IPS DF 4.7 (cell line): ENCODE measurements around the gene UBE2C.

Experiments
- DNase-seq: peaks from one replicate; pipeline ENCODE4 v3.0.0-alpha.2; 2013; ENCODE audit warnings: low spot score; ENCODE audit errors: extremely low read depth

Gene UBE2C

GRCh38 chr20:45833030-45833882 is 20.8 kb downstream of the UBE2C start, which contains the start of gene SNX21:
TSS of gene SNX21 (plus strand) at chr20:45833799. CDS start at chr20:45833920, 121 bp downstream.
- no peak for DNase-seq

DNA sequence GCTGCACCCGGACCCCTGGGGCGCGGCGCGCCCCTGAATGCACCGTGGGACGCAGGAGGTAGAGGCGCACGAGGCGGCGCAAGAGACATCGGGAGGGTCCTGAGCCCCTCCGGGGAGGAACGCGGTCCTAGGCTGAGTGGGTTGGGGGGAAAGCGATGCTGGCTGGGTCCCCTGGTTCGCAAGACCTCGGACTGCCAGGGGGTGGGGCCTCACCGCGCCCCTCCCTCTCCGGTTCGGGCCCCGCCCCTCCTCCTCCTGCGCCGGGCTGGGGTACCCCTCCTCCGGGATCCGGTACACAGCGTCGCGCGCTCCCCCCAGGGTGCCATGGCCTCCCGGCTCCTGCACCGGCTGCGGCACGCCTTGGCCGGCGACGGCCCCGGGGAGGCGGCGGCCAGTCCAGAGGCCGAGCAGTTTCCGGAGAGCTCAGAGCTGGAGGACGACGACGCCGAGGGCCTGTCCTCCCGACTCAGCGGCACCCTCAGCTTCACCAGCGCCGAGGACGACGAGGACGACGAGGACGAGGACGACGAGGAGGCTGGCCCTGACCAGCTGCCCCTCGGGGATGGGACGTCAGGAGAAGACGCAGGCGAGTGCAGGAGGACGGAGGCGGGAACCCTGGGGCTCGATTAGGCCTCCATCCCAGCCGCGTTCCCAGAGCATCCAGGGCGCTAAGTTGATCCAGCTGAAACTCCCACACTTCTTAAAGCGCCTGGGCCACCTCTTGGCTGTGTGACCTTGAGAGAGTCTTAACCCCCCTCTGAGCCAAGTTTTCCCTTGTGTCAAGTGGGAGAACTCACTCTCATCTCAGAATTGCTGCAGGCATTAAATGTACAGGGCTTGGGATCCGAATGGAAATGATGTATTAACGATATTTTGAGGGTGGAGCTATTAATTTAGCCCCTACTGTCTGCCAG is 21.7 kb downstream of the UBE2C start:
- no peak for DNase-seq

GRCh38 chr20:45834797-45835161 is 22.3 kb downstream of the UBE2C start:
- no peak for DNase-seq

DNA sequence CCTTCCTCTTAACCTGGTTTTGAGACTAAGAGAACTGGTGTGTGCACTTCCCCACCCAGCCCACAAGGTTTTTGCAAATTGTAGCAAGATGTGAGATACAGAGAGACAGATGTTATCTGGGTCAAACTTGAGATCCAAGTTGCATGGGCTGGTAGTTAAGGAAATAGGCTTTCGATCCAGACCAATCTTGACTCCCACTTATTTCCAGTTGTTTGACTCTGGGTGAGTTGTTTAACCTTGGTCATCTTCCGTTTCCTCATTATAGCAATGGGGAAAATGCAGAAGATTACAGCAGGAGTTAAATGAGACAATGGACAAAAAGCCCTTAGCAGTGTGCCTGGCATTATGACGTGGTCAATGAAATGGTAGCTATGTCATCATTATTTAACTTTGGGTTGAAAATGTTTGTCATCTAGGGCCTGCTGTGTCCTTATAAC is 22.9 kb downstream of the UBE2C start:
- no peak for DNase-seq

- DNase-seq: no peak
Measured at GRCh38 chr20:45835825-45836224, 23.4 kb downstream of the UBE2C start.

- DNase-seq: no peak
Measured at GRCh38 chr20:45836841-45837240, 24.4 kb downstream of the UBE2C start.

DNA sequence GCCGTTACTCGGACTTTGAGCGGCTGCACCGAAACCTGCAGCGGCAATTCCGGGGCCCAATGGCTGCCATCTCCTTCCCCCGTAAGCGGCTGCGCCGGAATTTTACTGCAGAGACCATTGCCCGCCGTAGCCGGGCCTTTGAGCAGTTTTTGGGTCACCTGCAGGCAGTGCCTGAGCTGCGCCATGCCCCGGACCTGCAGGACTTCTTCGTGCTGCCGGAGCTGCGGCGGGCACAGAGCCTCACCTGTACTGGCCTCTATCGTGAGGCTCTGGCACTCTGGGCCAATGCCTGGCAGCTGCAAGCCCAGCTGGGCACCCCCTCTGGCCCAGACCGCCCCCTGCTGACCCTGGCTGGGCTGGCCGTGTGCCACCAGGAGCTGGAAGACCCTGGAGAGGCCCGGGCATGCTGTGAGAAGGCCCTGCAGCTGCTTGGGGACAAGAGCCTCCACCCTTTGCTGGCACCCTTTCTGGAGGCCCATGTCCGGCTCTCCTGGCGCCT is 28.3 kb downstream of the UBE2C start:
- no peak for DNase-seq

- no peak for DNase-seq
Measured at GRCh38 chr20:45841407-45842129, 29.1 kb downstream of the UBE2C start.

DNA sequence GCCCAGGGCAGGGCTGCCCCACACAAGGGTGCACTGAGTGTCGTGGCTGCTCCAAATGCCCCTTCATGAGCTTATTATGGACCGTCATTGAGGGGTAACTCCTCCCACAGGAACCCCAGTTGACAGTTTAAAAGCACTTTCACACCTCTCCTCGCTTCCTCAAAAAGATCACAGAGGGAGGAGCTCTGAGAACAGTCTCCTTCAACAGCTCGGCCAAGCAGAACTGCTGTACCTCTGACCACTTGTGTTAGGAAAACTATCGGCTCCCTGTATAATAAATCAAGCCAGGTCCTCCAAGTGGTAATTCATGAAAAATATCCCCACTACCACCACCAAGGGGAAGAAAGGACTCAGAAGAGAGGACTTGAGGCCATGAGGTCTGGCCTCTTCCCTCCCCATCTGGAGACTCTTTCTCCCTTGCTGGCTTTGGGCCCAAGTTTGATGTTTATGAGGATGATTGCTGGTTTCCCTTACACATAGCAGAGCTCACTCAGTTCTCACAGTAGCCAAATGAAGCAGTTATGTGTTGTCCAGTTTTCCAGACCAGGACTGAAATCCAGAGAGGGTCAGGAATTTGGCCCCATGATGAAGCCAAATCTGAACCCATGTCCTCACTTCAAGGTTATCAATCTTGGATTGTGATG is 29.8 kb downstream of the UBE2C start:
- no peak for DNase-seq

DNA sequence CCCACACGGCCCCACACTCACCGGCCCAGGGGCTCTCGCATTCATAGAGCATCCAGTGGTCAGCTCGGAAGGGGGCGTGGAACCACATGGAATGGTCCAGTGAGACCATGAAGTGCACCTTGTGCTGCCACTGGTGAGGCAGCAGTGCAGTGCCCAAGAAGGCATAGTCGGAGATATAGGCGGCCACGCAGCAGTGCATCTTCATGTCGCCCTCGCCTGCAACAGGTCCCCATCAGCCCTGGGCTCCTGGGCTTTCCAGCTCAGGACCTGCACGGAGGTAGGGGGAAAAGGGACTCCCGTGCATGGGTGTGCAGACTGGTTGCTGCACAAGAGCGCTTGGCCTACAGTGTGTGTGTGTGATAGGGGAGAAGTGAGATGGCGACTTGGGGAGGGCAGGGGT is 31.1 kb downstream of the UBE2C start:
- DNase-seq: no peak

- no peak for DNase-seq
Measured at GRCh38 chr20:45845452-45845851, 33.0 kb downstream of the UBE2C start.

DNA sequence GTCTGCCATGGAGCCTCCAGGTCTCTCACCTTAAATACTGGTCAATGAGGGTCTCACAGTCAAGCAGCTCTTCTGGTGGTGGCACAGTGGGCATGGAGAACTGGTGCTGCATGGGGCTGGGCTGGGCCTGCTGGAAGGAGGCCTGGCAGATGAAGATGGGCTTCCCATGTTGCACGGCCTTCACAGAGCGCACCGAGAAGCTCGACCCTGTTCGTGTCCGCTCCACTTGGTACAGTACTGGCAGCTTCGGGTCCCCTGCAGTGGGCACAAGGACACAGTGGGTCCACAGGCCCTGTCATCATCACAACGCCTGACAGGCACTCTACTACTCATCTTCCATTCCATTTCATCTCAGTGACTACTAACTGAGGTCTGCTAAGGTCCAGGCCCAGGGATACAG is 36.0 kb downstream of the UBE2C start:
- no peak for DNase-seq

DNA sequence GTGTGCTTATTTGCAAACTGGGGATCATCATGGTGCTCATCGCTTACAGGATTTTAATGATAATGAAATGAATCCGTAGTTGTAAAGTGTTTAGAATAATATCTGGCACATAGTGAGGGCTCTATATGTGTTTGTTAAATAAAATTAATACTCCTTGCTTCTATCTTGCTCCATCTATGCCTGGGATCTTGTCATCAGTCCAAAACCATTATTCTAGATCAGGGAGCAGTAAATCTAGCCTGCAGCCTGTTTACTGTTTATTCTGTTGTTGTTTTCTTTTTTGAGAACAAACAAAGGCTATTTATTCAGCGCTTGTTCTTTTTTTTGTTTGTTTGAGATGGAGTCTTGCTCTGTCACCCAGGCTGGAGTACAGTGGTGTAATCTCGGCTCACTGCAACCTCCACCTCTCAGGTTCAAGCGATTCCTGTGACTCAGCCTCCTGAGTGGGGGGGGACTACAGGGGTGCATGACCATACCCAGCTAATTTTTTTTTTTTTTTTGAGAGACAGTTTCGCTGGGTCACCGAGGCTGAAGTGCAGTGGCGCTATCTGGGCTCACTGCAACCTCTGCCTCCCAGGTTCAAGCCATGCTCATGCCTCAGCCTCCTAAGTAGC is 36.6 kb downstream of the UBE2C start:
- DNase-seq: no peak

- no peak for DNase-seq
Measured at GRCh38 chr20:45850238-45850637, 37.8 kb downstream of the UBE2C start.

GRCh38 chr20:45850926-45851325 is 38.5 kb downstream of the UBE2C start:
- DNase-seq: no peak

GRCh38 chr20:45851501-45851900 is 39.1 kb downstream of the UBE2C start:
- no peak for DNase-seq

- no peak for DNase-seq
Measured at GRCh38 chr20:45852326-45852725, 39.9 kb downstream of the UBE2C start.

- DNase-seq: no peak
Measured at GRCh38 chr20:45853484-45853883, 41.0 kb downstream of the UBE2C start.

DNA sequence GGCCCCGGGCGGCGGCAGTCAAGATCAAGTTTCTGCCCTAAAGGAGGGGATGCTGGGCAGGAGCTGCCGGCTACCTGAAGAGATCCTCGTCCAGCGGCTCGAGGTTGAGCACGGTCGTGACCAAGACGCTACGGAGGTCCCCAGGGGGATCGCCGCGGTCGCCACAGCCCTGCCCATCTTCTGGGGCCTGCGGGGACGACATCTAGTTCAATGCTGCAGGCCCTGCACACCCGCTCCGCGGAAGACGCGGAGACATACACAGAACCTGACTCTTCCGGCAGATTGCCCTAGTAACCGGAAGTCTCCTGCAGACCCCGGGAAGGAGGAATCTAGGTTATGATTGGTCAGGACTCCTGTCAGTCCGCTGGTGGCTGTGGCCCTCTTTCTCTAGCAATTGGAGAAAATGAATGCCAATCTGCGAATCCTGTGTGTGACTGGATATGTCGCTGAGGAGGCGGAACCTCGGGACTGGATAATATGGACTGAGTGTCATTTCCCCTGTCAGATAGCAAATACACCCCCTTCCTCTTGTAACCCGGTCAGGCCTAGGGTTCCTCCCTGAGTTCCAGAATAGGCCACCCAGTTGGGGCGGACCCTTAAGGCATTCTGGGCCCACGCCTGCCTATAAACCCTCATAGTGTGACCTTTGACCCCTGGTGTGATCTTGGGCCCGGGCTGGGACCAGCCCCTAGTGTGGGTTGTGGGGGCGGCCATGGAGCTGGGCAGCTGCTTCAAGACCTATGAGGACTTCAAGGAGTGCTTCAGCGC is 44.9 kb downstream of the UBE2C start, which contains the start of the genes ACOT8 and ZSWIM3:
Gene ACOT8, minus strand, starts transcription at position 279 of the 768 bp plus-strand sequence. Its CDS starts 77 bp downstream, at position 202.
Gene ZSWIM3, plus strand, starts transcription at position 501 of the 768 bp plus-strand sequence. Its CDS starts 212 bp downstream, at position 713.
- DNase-seq: peak; percentile 100

GRCh38 chr20:45857882-45858216 is 45.4 kb downstream of the UBE2C start:
- DNase-seq: no peak
